AG09309 (cell line): ENCODE measurements around the gene GRP.
A peak's percentile ranks its signal among the peaks of the same experiment; 100 is the strongest.

Experiments used
- DNase-seq: peaks from one replicate; pipeline ENCODE4 v3.0.0-alpha.2; 2010; ENCODE audit warnings: low read depth
- H3K4me3 ChIP-seq: 2 replicates; pipeline ENCODE4 v1.5.1; 2011; ENCODE audit warnings: mild to moderate bottlenecking, low read depth, low read length, moderate library complexity; ENCODE audit not compliant: control insufficient read depth
- CTCF ChIP-seq: IDR thresholded peaks from 2 replicates; pipeline ENCODE4 v1.5.1; 2011; ENCODE audit warnings: mild to moderate bottlenecking, low read depth, low read length, inconsistent platforms; ENCODE audit not compliant: insufficient read depth, control insufficient read depth; ENCODE audit errors: missing control alignments

GRP gene

DNA sequence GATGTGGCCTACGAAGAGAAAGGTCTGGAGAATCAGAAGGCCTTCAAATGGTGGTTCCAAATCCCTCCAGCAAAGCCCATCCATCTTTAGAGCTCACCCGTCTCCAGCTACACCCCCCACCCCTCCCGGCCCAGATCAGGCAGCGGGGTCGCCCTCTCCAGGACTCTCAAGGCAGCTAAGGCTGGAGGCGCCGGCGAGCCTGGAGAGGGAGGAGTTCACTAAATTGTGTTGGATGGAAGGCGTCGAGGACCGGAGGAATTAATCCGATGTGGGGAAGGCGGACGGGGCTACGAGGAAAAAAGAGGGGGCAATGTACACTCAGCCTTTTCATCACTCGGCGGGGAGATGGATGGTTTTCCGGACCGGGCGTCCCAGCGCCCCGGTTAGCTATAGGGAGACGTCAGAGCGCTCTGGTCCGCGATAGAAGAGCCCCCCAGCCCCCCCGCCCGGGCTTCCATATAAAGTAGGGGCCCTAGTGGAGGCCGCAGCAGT is at the start of gene GRP:
GRP (plus strand) TSS at position 487 of the 492 bp plus-strand sequence. CDS start 108 bp downstream, outside the sequence.
- H3K4me3 ChIP-seq: peak within 1 kb of the TSS; percentile 29
- DNase-seq: no peak
- no peak for TF ChIP-seq CTCF

- TF ChIP-seq CTCF: no peak
- no peak for DNase-seq
- no peak overlapping the region for H3K4me3 ChIP-seq
Measured at GRCh38 chr18:59172664-59173249, 47.2 kb upstream of the GRP start.

GRCh38 chr18:59177485-59177884 is 42.5 kb upstream of the GRP start:
- no peak for DNase-seq

DNA sequence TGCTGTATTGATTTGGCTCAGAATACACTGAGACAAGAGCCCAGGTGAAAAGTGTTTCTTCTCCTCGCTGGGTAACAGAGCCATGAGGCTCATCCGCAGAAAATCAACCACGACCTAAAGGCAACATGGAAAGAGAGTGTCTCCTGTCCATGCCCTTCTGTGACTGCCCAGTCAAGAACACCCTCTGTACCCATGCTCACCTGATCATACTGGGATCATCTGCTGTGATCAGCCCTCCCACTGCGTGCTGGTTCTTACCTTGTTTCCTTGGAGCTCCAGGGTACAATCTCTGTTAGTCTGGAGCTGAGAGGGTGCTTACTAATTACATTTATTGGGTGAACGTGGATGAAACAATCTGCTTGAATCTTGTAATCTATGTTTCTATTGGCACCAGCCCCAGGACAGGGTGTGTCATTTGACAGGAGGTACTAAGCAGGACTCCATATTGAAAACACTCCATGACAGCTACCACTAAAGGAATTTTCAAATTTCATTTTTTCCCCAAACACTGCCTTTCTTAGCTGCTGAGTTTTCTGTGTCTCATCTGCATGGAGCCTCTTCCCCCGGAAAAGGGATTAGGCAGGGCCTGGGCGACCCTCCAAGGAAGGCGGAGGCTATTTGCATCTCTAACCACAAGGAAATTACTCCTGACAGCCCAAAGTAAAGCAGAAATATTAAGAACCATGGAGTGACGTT is 39.7 kb upstream of the GRP start:
- no peak overlapping the region for H3K4me3 ChIP-seq
- no peak for TF ChIP-seq CTCF
- DNase-seq: peak; percentile 48

More at GRCh38 chr18:59177485-59177884, 42.5 kb upstream of the GRP start:
- no peak for TF ChIP-seq CTCF
- H3K4me3 ChIP-seq: no peak overlapping the region

- TF ChIP-seq CTCF: no peak
- DNase-seq: no peak
- H3K4me3 ChIP-seq: no peak overlapping the region
Measured at GRCh38 chr18:59182673-59183072, 37.3 kb upstream of the GRP start.

GRCh38 chr18:59189008-59189407 is 30.9 kb upstream of the GRP start:
- no peak overlapping the region for H3K4me3 ChIP-seq
- no peak for DNase-seq
- TF ChIP-seq CTCF: no peak

DNA sequence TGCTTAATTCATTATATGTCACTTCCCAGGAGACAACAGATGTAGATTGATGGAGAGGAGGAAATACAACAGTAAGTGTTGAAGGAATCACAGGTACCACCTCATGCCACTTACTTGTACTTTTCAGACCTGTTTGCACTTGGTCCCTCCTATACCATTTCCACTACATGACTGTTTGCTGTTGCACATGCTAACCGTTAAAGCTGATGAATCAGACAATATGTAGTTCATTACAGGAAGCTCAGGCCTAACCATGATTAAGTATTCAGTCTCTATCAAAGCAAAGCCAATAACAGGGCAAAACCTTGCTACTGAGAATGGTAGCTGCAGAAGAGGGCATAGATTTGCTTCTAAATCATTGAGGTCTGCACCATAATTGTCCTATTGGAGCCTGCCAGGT is 30.2 kb upstream of the GRP start:
- H3K4me3 ChIP-seq: no peak overlapping the region
- TF ChIP-seq CTCF: no peak

More for the DNA sequence above, 30.2 kb upstream of the GRP start:
- DNase-seq: no peak
